Colon (tissue), 2 donors: ENCODE measurements around the gene SRPRA.

Source experiments
- FAIRE-seq: peaks from 2 replicates; lab custom pipeline; 2012; peaks lifted over from hg19 to GRCh38; lab: Jason Lieb, UNC
- donor health status: control.
- donor health status: control.

SRPRA gene

DNA sequence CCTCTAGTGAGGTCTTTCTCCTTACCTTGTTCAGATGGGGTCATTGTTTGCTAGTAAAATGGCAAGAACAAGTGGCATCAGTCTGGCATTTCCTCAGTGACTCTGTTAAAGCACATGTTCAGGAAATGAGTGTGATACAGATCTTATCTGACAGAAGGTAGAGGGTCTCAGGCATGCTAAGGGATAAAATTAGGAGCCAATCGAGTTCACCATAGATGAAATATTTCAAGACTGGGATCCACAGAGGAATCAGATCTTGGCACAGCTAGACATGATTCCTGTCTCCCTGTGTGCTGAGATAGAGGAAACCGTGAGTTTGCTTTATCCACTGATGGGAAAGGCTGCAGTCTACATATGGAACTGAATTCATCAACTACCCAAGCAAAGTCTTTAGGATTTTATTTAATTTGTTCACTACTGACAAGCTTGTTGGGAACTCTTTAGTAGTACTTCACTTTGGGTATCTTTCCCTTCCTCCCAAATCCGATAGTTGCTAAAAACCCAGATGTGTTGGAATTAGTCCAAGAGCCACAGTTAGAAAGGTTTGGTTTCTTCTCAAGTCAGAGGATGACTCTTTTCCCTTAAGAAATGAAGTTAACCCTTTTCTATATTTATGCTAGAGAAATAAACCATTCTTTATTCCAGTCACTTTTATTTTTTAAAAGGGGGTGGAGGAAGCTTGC is 38.7 kb downstream of the SRPRA start:
- no peak for FAIRE-seq

DNA sequence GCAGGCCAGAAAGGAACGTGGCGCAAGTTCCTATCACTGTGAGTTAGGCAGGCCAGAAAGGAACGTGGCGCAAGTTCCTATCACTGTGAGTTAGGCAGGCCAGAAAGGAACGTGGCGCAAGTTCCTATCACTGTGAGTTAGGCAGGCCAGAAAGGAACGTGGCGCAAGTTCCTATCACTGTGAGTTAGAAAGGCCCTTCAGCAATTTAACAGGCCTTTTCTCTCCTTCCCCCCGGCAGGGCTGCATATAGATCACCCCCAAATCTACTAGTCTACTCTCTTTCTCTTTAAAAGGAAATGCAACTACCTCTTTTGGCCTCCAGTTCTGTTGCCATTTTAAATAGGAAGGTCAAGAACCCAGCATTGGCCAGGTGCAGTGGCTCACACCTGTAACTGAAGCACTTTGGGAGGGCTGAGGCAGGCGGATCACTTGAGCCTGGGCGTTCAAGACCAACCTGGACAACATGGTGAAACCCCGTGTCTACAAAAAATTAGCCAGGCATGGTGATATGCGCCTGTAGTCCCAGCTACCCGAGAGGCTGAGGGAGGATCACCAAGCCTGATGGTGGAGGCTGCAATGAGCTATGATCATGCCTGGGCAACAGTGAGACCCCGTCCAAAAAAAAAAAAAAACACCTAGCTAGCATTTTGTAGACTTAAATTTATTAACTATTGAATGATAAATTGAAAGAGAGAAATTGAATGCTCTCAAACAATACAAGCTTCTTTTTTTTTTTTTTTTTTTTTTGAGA is 42.2 kb downstream of the SRPRA start:
- no peak for FAIRE-seq

- no peak for FAIRE-seq
Observed at GRCh38 chr11:126225295-126225665, 43.4 kb downstream of the SRPRA start.

GRCh38 chr11:126224647-126225294 is 43.9 kb downstream of the SRPRA start:
- FAIRE-seq, result no peak

DNA sequence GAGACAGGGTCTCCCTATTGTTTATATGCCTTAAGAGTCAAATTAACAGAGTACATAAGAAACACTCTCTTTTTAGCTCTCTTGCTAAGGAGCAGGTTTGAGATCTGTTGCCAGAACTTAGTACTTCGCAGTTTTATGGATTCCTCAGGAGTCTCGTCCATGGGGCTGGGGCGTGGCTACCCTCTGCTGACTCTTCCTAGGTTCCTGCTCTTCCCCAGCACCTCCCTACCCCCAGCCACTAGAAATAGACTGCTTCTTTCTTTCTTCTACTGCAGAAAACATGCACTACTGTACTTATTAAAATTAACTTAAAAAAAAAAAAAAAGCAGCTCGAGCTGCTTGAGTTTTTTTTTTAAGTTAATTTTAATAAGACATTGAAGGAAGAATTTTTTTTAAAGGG is 49.1 kb downstream of the SRPRA start:
- FAIRE-seq, result no peak

- no peak for FAIRE-seq
Observed at GRCh38 chr11:126217491-126217890, 51.2 kb downstream of the SRPRA start.

DNA sequence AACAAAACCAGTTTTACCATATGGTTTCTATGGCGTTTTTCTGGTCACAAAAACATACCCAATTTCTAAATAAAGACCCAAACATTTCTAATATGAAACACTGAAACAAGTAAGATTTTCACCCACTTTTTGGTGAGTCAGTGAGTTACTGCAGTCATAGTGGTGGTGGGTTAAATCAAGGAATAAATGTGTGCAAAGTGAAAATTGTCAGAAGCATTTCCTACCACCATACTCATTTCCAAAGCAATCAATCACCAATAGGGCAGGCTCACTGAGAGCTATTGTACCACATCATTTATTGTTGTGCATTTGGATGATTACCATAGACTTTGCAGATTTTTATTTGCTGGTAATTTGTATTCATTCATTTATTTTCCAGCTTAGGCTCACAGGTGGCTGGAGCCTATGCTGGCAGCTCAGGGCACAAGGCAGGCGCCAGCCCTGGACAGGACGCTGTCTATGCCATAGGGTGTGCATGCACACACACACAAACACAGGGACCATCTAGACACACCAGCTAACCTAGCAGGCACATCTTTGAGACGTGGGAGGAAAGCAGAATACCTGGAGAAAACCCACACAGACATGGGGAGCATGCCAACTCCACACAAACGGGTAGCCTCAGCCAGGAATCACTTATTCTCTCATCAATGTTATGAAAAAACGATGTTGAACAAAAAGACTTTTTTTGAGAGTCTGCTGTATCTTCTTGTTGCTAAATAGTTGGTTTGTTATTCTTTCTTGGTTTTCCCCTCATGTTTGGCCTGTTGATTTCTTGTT is 52.0 kb downstream of the SRPRA start:
- no peak for FAIRE-seq

DNA sequence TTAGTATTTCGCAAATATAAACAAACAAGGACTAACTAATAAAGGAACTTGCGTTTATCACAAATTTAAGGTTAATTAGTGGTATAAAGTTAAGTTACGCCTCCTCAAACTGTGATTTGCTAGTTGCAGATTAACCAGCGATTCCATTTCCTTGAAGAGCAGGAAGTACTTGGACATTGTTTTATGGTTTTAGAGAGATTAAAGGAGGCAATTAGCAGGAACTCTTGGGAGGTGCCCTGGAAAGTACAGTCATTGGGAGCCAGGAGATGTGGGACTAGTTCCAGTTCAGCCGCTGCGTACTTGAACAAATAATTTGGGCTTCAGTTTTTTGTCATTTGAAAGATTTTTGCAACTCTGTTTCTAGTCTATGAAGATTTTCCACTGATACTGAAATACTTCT is 53.9 kb downstream of the SRPRA start:
- FAIRE-seq, result peak; percentile 62

DNA sequence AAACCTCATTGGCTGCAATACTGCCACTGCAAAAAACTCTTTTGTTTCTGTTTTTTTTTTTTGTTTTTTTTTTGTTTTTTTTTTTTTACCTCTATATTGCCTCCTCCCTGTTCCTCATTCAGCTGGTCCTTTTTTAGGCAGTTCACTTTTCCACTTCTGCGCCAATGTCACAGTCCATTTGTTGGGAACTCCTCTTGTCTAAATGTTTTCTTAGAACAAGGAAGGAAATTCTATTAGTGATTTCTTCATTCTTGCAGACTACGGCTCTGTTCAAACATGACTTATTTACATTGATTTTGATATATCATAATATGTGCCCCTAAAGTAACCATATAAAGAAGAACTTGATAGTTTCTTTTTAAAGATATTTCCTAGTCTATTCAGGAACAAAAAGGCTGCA is 54.3 kb downstream of the SRPRA start:
- FAIRE-seq, result no peak
